RPMI7951 (cell line): ENCODE results near the gene JAML. TPM values are rescaled to one million over a fixed set of nuclear protein-coding genes. Genes with fewer than 3 reads are reported as not detected.
"Not testable (repeated sequence)": the region's sequence is repeated elsewhere in the genome, so short reads cannot be mapped to it uniquely, and the experiment has no call there.

Experiments
- DNase-seq: peaks from one replicate; pipeline ENCODE4 v3.0.0-alpha.2; 2012; ENCODE audit warnings: low read depth
- total RNA-seq: library from RNA; depleted of rRNA; stranded (reverse); fragments of >200 nt; shearing (Covaris generic); gene quantifications from 2 replicates; pipeline ENCODE4 v1.2.3, GENCODE V29; 2014

The JAML gene
- total RNA-seq, 1 experiment from 2014 or later: not detected

GRCh38 chr11:118193910-118194566, 30.8 kb downstream of the JAML start:
- no peak for DNase-seq

- not testable (repeated sequence) for DNase-seq
These were observed 32.0 kb downstream of the JAML start for GRCh38 chr11:118192817-118193216.

- DNase-seq: not testable (repeated sequence)
These were observed 33.8 kb downstream of the JAML start for GRCh38 chr11:118190942-118191506.

GRCh38 chr11:118186346-118187107, 38.3 kb downstream of the JAML start:
- no peak for DNase-seq

- no peak for DNase-seq
These were observed 39.8 kb downstream of the JAML start for GRCh38 chr11:118184784-118185579.

GRCh38 chr11:118183691-118184090, 41.1 kb downstream of the JAML start:
- DNase-seq: not testable (repeated sequence)

- DNase-seq: peak; percentile 47
These were observed 44.5 kb downstream of the JAML start for GRCh38 chr11:118180300-118180703.

GRCh38 chr11:118176778-118177134, 48.1 kb downstream of the JAML start:
- no peak for DNase-seq

- no peak for DNase-seq
These were observed 48.6 kb downstream of the JAML start, which contains the start of gene SCN2B for GRCh38 chr11:118175993-118176777. SCN2B (minus strand) TSS chr11:118176639; CDS start chr11:118176431, 208 bp downstream.

- no peak for DNase-seq
These were observed 49.5 kb downstream of the JAML start for GRCh38 chr11:118175031-118175992.

GRCh38 chr11:118174006-118174567, 50.7 kb downstream of the JAML start:
- no peak for DNase-seq

GRCh38 chr11:118172356-118172755, 52.5 kb downstream of the JAML start:
- no peak for DNase-seq

- peak; percentile 34 for DNase-seq
These were observed 53.3 kb downstream of the JAML start for GRCh38 chr11:118171269-118172062.

- DNase-seq: no peak
These were observed 53.9 kb downstream of the JAML start for GRCh38 chr11:118170882-118171268.

- no peak for DNase-seq
These were observed 54.6 kb downstream of the JAML start for GRCh38 chr11:118170231-118170630.

- DNase-seq: no peak
These were observed 55.3 kb downstream of the JAML start for GRCh38 chr11:118169300-118170140.

GRCh38 chr11:118168751-118169150, 56.1 kb downstream of the JAML start:
- DNase-seq: no peak

- DNase-seq: no peak
These were observed 56.5 kb downstream of the JAML start for GRCh38 chr11:118168316-118168715.
